ENCODE measurements around the gene KAZN. TPM values are rescaled to one million over a fixed set of nuclear protein-coding genes. Genes with fewer than 3 reads are reported as not detected.

KAZN gene
- polyA plus RNA-seq, 2 donors: 29.3 to 32.0 TPM

- 55 to 57% methylated on average over 10 of the region's 10 CpGs for WGBS, 2 donors
- Histone ChIP-seq H3K9me3 (ENCODE audit: control insufficient read depth in 2 of 2, insufficient read depth in 1 of 2, low read depth in 1 of 2, low read length in 1 of 2) (no peaks in the 10 kb centered on the region), H3K4me1 (ENCODE audit: control insufficient read depth in 2 of 2, insufficient read depth in 2 of 2, low read length in 1 of 2) (peaks cover 0 to 7% of the 10 kb centered on the region in 2 donors), H3K36me3 (ENCODE audit: control insufficient read depth in 2 of 2, insufficient read depth in 2 of 2, low read length in 1 of 2) (no peaks in the 10 kb centered on the region), H3K27ac (ENCODE audit: low read depth in 2 of 2, low read length in 1 of 2) (no peak overlapping the region), H3K4me3 (ENCODE audit: low read depth in 1 of 2, low read length in 2 of 2) (peak overlapping the region in 1 of 2 donors; percentile 53), H3K27me3 (ENCODE audit: control insufficient read depth in 1 of 2, insufficient read depth in 2 of 2, low read length in 2 of 2) (peaks cover 3 to 4% of the 10 kb centered on the region in 2 donors)
Observed at GRCh38 chr1:14597343-14598006, 1.0 kb upstream of the KAZN start.

- WGBS, 2 donors: 3% methylated on average over 21 to 26 of the region's 26 CpGs
- no peaks in the 10 kb centered on the region for H3K36me3 ChIP-seq (ENCODE audit: control insufficient read depth in 2 of 2, insufficient read depth in 2 of 2, low read length in 1 of 2)
- peaks cover 0 to 4% of the 10 kb centered on the region in 2 donors for H3K27me3 ChIP-seq (ENCODE audit: control insufficient read depth in 1 of 2, insufficient read depth in 2 of 2, low read length in 2 of 2)
- no peaks in the 10 kb centered on the region for H3K9me3 ChIP-seq (ENCODE audit: control insufficient read depth in 2 of 2, insufficient read depth in 1 of 2, low read depth in 1 of 2, low read length in 1 of 2)
- no peak overlapping the region for H3K27ac ChIP-seq (ENCODE audit: low read depth in 2 of 2, low read length in 1 of 2)
- H3K4me1 ChIP-seq (ENCODE audit: control insufficient read depth in 2 of 2, insufficient read depth in 2 of 2, low read length in 1 of 2): peaks cover 0 to 7% of the 10 kb centered on the region in 2 donors
- peak overlapping the region; percentile 53 to 63 for H3K4me3 ChIP-seq (ENCODE audit: low read depth in 1 of 2, low read length in 2 of 2)
Observed at GRCh38 chr1:14598007-14598497, 433 bp upstream of the KAZN start.

DNA sequence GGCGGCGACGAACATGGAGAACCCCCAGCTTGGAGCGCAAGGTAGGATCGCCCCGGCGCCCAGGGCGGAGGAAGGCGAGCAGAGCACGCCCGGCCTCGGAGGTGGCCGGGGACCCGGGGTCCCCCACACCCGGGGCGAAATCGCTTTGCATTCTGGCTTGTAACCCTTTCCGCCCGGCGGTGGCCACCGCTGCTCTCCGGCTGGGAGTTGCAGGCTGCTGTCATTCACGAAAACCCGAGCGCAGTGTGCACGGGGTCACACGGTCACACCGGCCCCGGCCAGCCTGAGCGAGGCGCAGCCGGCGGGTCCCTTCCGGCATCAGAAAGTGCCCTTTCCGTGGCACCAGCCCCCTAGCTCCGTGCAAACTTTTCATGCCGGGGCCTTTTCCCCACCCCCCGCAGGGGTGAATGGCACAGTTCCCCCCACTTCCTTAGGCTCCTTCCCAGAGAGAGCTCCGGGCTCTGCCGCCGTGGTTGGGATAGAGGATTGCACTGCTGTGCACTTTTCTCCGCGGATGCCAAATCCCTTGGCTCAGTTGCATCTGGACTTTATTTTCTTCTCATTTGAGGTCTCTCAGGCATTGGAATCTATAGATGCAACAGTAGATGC is 802 bp downstream of the KAZN start:
- H3K27me3 ChIP-seq (ENCODE audit: control insufficient read depth in 1 of 2, insufficient read depth in 2 of 2, low read length in 2 of 2): peaks cover 0 to 4% of the 10 kb centered on the region in 2 donors
- peak overlapping the region; percentile 53 to 63 for H3K4me3 ChIP-seq (ENCODE audit: low read depth in 1 of 2, low read length in 2 of 2)
- no peak overlapping the region for H3K27ac ChIP-seq (ENCODE audit: low read depth in 2 of 2, low read length in 1 of 2)
- no peaks in the 10 kb centered on the region for H3K9me3 ChIP-seq (ENCODE audit: control insufficient read depth in 2 of 2, insufficient read depth in 1 of 2, low read depth in 1 of 2, low read length in 1 of 2)
- no peaks in the 10 kb centered on the region for H3K36me3 ChIP-seq (ENCODE audit: control insufficient read depth in 2 of 2, insufficient read depth in 2 of 2, low read length in 1 of 2)
- peaks cover 0 to 7% of the 10 kb centered on the region in 2 donors for H3K4me1 ChIP-seq (ENCODE audit: control insufficient read depth in 2 of 2, insufficient read depth in 2 of 2, low read length in 1 of 2)
- WGBS, 2 donors: 1 to 2% methylated on average over 33 to 43 of the region's 43 CpGs

DNA sequence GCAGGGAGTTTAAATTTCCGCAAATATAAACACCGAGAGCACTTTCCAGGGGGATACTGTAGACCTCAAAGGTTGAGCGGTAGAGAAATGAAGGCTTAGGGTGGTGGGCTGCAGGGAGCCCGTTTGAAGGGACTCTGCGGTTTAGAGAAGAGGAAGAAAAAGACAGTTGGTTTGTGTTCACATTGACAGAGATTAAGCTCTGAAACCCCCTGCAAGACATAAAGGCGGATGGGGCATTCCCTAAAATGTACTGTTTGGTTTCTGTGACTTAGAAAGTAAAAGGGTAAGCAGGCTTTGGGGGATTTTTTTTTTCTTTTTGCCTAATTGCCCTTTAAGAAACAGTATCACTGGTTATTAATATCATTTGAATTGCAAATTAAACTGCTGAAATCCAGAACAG is 1.3 kb downstream of the KAZN start:
- peaks cover 0 to 4% of the 10 kb centered on the region in 2 donors for H3K27me3 ChIP-seq (ENCODE audit: control insufficient read depth in 1 of 2, insufficient read depth in 2 of 2, low read length in 2 of 2)

DNA sequence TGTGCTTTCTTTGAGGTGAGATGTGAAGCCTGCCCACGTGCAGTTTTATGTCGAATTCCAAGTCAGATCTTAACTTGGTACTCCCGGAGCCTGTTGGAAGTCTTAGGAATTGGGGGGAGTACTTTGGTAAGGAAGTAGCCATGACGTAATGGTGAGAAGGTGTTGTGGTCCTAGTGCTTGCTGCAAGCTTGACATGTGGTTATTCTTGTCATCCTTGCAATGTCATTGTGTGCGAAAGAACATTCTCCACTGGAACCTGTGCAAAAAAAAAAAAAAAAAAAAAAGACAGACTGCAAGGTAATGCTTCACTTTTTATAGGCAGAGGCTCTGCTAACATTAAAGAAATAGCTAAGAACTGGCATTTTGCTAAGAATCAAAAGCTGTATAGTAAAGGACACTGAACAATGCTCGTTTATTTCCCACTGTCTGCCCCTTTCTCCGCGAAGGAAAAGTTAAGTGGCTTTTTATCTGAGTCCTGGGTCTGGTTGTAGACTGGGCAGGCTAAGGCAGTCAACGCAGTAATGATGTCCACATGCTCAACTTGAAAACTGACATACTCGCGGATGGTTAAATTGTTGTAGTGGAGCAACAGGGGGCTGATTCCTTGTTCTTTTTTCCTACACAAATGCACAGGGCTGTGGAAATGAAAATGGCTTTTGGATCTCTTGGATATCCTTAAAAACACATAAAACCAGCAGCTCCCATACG is 2.1 kb downstream of the KAZN start:
- Histone ChIP-seq H3K4me1 (ENCODE audit: control insufficient read depth in 2 of 2, insufficient read depth in 2 of 2, low read length in 1 of 2) (peaks cover 0 to 7% of the 10 kb centered on the region in 2 donors), H3K4me3 (ENCODE audit: low read depth in 1 of 2, low read length in 2 of 2) (no peak overlapping the region), H3K36me3 (ENCODE audit: control insufficient read depth in 2 of 2, insufficient read depth in 2 of 2, low read length in 1 of 2) (no peaks in the 10 kb centered on the region), H3K9me3 (ENCODE audit: control insufficient read depth in 2 of 2, insufficient read depth in 1 of 2, low read depth in 1 of 2, low read length in 1 of 2) (no peaks in the 10 kb centered on the region), H3K27ac (ENCODE audit: low read depth in 2 of 2, low read length in 1 of 2) (no peak overlapping the region), H3K27me3 (ENCODE audit: control insufficient read depth in 1 of 2, insufficient read depth in 2 of 2, low read length in 2 of 2) (peaks cover 0 to 4% of the 10 kb centered on the region in 2 donors)
- 64 to 65% methylated on average over 12 of the region's 12 CpGs for WGBS, 2 donors

More for the DNA sequence above, 1.3 kb downstream of the KAZN start:
- Histone ChIP-seq H3K27ac (ENCODE audit: low read depth in 2 of 2, low read length in 1 of 2) (no peak overlapping the region), H3K36me3 (ENCODE audit: control insufficient read depth in 2 of 2, insufficient read depth in 2 of 2, low read length in 1 of 2) (no peaks in the 10 kb centered on the region), H3K9me3 (ENCODE audit: control insufficient read depth in 2 of 2, insufficient read depth in 1 of 2, low read depth in 1 of 2, low read length in 1 of 2) (no peaks in the 10 kb centered on the region), H3K4me3 (ENCODE audit: low read depth in 1 of 2, low read length in 2 of 2) (peak overlapping the region in 1 of 2 donors; percentile 63), H3K4me1 (ENCODE audit: control insufficient read depth in 2 of 2, insufficient read depth in 2 of 2, low read length in 1 of 2) (peaks cover 0 to 7% of the 10 kb centered on the region in 2 donors)
- WGBS, 2 donors: 42% methylated on average over 6 of the region's 6 CpGs

DNA sequence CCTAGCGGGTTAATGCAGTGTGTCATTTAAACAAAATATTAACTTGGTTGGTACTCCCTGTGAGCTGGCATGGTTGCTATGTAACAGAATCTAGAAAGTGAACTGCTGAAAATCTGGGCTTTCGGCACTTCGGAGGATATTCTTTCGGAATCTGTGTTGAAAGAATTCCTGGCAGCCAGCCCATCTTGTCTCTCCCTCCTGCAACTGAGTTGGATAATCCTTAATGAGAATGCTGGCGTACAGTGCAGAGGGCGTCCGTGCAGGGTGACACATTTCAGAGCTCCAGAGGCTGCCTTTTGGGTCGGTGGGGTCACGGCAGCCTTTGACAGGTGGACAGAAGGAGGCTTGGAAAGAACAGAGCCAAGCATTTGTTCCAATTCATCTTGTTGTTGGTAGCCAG is 3.7 kb downstream of the KAZN start:
- Histone ChIP-seq H3K4me1 (ENCODE audit: control insufficient read depth in 2 of 2, insufficient read depth in 2 of 2, low read length in 1 of 2) (peaks cover 0 to 7% of the 10 kb centered on the region in 2 donors), H3K9me3 (ENCODE audit: control insufficient read depth in 2 of 2, insufficient read depth in 1 of 2, low read depth in 1 of 2, low read length in 1 of 2) (no peaks in the 10 kb centered on the region), H3K36me3 (ENCODE audit: control insufficient read depth in 2 of 2, insufficient read depth in 2 of 2, low read length in 1 of 2) (no peaks in the 10 kb centered on the region), H3K27ac (ENCODE audit: low read depth in 2 of 2, low read length in 1 of 2) (no peak overlapping the region), H3K27me3 (ENCODE audit: control insufficient read depth in 1 of 2, insufficient read depth in 2 of 2, low read length in 2 of 2) (peaks cover 0 to 4% of the 10 kb centered on the region in 2 donors), H3K4me3 (ENCODE audit: low read depth in 1 of 2, low read length in 2 of 2) (no peak overlapping the region)
- WGBS, 2 donors: 35 to 42% methylated on average over 9 of the region's 9 CpGs

- H3K27ac ChIP-seq (ENCODE audit: low read depth in 2 of 2, low read length in 1 of 2): no peak overlapping the region
- no peak overlapping the region for H3K4me3 ChIP-seq (ENCODE audit: low read depth in 1 of 2, low read length in 2 of 2)
- H3K9me3 ChIP-seq (ENCODE audit: control insufficient read depth in 2 of 2, insufficient read depth in 1 of 2, low read depth in 1 of 2, low read length in 1 of 2): no peaks in the 10 kb centered on the region
- 70 to 88% methylated on average over 2 of the region's 2 CpGs for WGBS, 2 donors
- no peaks in the 10 kb centered on the region for H3K36me3 ChIP-seq (ENCODE audit: control insufficient read depth in 2 of 2, insufficient read depth in 2 of 2, low read length in 1 of 2)
- H3K4me1 ChIP-seq (ENCODE audit: control insufficient read depth in 2 of 2, insufficient read depth in 2 of 2, low read length in 1 of 2): peaks cover 0 to 2% of the 10 kb centered on the region in 2 donors
- peaks cover 0 to 4% of the 10 kb centered on the region in 2 donors for H3K27me3 ChIP-seq (ENCODE audit: control insufficient read depth in 1 of 2, insufficient read depth in 2 of 2, low read length in 2 of 2)
Observed at GRCh38 chr1:14603645-14604044, 5.2 kb downstream of the KAZN start.

DNA sequence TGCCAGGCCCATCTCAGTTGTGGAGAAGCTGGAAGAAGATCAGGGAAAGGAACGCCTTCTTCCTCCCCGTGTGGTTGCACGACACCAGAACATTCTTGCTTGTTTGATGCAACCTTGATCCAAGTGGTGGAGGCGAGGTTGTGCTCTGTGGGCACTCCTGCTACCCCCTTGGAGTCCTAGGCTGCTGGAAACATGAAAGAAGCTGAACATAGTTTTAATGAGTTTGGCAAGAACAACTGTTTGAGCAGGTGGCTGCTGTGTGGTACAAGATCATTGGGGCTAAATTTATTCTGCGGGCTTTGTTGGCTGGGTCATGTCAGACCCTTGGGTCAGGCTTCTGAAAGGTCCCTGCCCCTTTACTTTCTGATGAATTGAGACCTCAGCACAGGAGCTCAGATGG is 5.9 kb downstream of the KAZN start:
- Histone ChIP-seq H3K27me3 (ENCODE audit: control insufficient read depth in 1 of 2, insufficient read depth in 2 of 2, low read length in 2 of 2) (peaks cover 0 to under 1% of the 10 kb centered on the region in 2 donors), H3K4me3 (ENCODE audit: low read depth in 1 of 2, low read length in 2 of 2) (no peak overlapping the region), H3K27ac (ENCODE audit: low read depth in 2 of 2, low read length in 1 of 2) (no peak overlapping the region), H3K9me3 (ENCODE audit: control insufficient read depth in 2 of 2, insufficient read depth in 1 of 2, low read depth in 1 of 2, low read length in 1 of 2) (no peaks in the 10 kb centered on the region), H3K4me1 (ENCODE audit: control insufficient read depth in 2 of 2, insufficient read depth in 2 of 2, low read length in 1 of 2) (no peaks in the 10 kb centered on the region), H3K36me3 (ENCODE audit: control insufficient read depth in 2 of 2, insufficient read depth in 2 of 2, low read length in 1 of 2) (no peaks in the 10 kb centered on the region)
- WGBS, 2 donors: 91 to 93% methylated on average over 5 of the region's 5 CpGs

GRCh38 chr1:14605945-14606344 is 7.5 kb downstream of the KAZN start:
- Histone ChIP-seq H3K27me3 (ENCODE audit: control insufficient read depth in 1 of 2, insufficient read depth in 2 of 2, low read length in 2 of 2) (no peaks in the 10 kb centered on the region), H3K36me3 (ENCODE audit: control insufficient read depth in 2 of 2, insufficient read depth in 2 of 2, low read length in 1 of 2) (no peaks in the 10 kb centered on the region), H3K27ac (ENCODE audit: low read depth in 2 of 2, low read length in 1 of 2) (no peak overlapping the region), H3K4me1 (ENCODE audit: control insufficient read depth in 2 of 2, insufficient read depth in 2 of 2, low read length in 1 of 2) (no peaks in the 10 kb centered on the region), H3K4me3 (ENCODE audit: low read depth in 1 of 2, low read length in 2 of 2) (no peak overlapping the region), H3K9me3 (ENCODE audit: control insufficient read depth in 2 of 2, insufficient read depth in 1 of 2, low read depth in 1 of 2, low read length in 1 of 2) (no peaks in the 10 kb centered on the region)
- 88 to 96% methylated on average over 1 of the region's 1 CpG for WGBS, 2 donors
